ENCODE results near the gene PIGU.

DNA sequence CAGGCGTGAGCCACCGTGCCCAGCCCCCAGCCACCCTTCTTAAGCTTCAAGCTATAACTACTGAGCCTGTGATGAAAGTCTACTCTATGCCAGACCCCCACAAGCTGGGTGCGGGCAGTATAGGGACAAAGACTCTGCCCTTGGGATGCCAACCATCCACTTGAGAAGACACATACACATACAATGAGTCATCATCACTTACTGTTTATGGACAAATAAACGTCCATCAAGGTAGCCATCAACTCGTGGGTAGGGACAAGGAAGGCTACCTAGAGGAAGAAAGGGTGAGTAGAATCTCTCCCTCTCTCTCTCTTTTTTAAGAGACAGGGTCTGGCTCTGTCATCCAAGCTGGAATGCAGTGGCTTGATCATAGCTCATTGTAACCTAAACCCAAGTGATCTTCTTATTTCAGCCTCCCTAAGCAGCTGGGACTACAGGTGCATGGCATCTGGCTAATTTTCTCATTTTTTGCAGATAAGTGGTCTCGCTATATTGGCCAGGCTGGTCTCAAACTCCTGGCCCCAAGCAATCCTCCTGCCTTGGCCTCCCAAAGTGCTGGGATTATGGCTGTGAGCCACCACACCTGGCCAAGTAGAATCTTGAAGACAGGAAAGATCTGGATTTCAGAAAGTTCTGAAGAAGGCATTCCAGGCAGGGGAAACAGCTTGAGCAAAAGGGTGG, 24.7 kb upstream of the PIGU start:
- TF ChIP-seq, protein P1, sequence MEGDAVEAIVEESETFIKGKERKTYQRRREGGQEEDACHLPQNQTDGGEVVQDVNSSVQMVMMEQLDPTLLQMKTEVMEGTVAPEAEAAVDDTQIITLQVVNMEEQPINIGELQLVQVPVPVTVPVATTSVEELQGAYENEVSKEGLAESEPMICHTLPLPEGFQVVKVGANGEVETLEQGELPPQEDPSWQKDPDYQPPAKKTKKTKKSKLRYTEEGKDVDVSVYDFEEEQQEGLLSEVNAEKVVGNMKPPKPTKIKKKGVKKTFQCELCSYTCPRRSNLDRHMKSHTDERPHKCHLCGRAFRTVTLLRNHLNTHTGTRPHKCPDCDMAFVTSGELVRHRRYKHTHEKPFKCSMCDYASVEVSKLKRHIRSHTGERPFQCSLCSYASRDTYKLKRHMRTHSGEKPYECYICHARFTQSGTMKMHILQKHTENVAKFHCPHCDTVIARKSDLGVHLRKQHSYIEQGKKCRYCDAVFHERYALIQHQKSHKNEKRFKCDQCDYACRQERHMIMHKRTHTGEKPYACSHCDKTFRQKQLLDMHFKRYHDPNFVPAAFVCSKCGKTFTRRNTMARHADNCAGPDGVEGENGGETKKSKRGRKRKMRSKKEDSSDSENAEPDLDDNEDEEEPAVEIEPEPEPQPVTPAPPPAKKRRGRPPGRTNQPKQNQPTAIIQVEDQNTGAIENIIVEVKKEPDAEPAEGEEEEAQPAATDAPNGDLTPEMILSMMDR (IDR thresholded peaks at IDR 0.05; ENCODE audit: insufficient read depth, low read length, poor library complexity, severe bottlenecking), result no peak
- no peak for TF ChIP-seq EZH2phosphoT487 (conservative IDR thresholded peaks at IDR 0.05; ENCODE audit: low read length)
